Gastrocnemius medialis (tissue), 4 donors: ENCODE measurements around the gene OMP.

Experiments used
- POLR2A ChIP-seq, 2 donors: fragments of 450-650 bp; IDR thresholded peaks; one replicate each; pipeline ENCODE4 v1.6.1; 2017; ENCODE audit warnings: antibody characterized with exemption in 2 of 2, mild to moderate bottlenecking in 2 of 2, moderate library complexity in 2 of 2
- TF ChIP-seq, protein P1 (sequence below), 5 experiments: fragments of 450-650 bp in 3 of 5; fragments of 200-600 bp in 2 of 5; sonication (generic) in 2 of 5; IDR thresholded peaks in 4 of 5; conservative IDR thresholded peaks in 1 of 5; 1 replicate in 4 of 5; 2 replicates in 1 of 5; pipeline ENCODE4 v1.5.1; 2016 to 2019; ENCODE audit warnings: antibody characterized with exemption in 5 of 5, mild to moderate bottlenecking in 3 of 5, moderate library complexity in 3 of 5

DNA sequence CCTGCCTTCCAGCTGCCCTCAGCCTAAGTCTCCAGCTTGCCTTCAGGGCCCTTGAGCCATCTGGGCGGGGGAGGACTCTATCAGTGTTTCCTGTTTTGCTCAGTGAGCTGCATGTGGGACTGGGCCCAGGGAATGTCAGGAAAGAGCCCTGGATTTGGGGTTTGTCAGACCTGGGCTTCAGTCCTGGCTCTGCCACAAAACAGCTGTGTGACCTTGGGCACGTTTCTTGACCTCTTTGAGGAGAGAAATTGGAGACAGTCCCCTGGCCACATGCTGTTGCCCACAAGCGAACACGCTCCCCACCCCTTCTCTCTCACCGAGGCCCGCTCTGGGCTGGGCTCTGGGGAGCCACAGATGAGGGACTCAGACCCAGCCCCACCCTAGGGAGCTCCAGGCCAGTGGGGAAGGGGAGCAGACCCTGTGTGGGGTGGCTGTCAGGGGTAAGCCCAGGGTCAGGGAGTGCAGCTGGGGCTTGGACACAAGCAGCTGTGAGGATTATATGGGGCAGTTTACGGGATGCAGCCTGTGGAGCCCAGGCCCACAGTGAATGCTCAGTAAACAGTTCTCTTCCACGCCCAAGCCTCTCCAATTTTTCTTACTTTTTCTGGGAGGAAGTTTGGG is 37.7 kb downstream of the OMP start:
- TF ChIP-seq, protein P1, sequence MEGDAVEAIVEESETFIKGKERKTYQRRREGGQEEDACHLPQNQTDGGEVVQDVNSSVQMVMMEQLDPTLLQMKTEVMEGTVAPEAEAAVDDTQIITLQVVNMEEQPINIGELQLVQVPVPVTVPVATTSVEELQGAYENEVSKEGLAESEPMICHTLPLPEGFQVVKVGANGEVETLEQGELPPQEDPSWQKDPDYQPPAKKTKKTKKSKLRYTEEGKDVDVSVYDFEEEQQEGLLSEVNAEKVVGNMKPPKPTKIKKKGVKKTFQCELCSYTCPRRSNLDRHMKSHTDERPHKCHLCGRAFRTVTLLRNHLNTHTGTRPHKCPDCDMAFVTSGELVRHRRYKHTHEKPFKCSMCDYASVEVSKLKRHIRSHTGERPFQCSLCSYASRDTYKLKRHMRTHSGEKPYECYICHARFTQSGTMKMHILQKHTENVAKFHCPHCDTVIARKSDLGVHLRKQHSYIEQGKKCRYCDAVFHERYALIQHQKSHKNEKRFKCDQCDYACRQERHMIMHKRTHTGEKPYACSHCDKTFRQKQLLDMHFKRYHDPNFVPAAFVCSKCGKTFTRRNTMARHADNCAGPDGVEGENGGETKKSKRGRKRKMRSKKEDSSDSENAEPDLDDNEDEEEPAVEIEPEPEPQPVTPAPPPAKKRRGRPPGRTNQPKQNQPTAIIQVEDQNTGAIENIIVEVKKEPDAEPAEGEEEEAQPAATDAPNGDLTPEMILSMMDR (IDR thresholded peaks at IDR 0.05 in 4 of 5, conservative IDR thresholded peaks at IDR 0.05 in 1 of 5), result no peak
- no peak for TF ChIP-seq POLR2A (IDR thresholded peaks at IDR 0.05)
